GM21723 (cell line): ENCODE measurements around the gene UBL4B.

ENCODE experiments used
- ATAC-seq: cut with Tn5 transposase; IDR thresholded peaks from one replicate; pipeline ENCODE4 v1.9.1; 2021; ENCODE audit warnings: mild to moderate bottlenecking, moderate library complexity; ENCODE audit not compliant: unreplicated experiment

The UBL4B gene

DNA sequence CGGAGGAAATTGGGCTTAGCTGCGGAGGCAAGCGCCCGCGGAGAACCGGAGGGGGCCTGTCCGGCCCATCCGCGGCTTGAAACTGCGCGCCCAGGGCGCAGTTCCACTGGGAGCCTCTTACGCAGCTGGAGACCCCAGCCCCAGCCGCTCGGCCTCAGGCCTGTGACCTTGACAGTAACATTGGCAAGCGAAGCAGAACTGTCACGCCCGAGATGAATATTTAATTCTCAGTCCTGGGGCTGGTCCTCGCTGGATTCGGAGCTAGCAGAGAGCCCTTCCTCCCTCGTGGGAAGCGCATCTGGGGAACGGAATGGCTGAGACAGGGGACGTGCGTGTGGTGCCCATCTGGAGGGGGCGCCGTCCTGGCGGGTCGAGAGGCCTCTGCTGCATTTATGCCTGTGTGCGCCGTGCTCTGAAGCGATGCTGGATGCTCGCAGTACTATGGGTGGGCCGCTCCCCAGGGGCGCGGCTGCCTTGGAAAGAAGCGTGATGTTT, 39.0 kb downstream of the UBL4B start:
- ATAC-seq = no peak

DNA sequence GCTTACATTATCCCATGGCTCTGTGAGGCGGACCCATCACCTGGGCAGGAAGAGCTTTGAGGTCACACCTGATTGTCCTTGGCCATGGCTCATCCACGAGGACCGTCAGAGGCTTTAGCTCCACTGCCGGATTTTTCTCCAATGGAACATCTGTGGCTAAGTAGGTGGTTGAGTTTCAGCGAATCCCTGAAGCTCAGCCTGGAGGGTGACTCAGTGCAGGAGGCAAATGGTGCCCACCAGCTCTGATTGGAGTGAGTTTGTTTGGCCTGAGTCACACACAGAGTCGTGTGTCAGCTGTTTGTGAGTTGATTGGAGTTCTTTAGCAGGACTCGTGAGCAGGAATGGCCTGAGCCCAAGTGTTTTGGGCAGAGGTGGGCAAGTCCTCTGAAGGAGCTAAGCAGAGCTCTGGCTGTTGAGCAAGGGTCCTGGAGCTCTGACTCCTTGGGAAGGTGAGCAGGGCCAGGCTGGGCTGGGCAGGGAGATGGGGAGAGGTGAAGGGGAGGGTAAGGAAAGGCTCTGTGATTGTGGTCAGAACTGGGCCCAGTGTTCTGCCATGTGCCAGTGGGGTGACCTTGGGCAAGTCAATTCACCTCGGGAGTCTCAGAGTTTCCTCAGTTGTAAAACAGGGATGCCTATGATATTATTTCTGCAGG, 40.0 kb downstream of the UBL4B start:
- no peak for ATAC-seq

DNA sequence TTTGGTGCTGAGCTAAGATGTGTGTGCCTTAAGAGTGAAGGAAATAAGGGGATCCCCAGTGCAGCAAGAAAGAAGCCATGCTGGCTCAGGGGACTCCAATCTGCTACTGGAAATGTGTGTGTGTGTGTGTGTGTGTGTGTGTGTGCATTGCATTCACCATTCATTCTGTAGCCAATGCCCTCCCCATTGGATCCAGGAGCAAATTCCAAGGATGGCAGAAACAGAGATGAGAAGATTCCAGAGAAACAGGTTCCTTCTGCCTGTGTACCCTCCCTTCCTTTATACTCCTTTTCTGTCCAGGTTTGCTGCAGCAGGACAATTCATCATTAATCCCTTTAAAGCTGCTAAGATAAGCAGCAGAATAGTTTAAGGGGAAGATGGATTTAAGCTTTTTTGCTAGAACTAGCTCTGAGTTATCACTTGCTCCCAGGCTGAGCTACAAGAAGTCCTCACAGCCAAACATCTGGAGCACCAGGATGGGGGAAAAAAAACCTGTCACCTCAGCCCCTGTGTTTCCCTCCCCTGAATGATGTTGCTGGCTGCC, 41.2 kb downstream of the UBL4B start:
- ATAC-seq = no peak

DNA sequence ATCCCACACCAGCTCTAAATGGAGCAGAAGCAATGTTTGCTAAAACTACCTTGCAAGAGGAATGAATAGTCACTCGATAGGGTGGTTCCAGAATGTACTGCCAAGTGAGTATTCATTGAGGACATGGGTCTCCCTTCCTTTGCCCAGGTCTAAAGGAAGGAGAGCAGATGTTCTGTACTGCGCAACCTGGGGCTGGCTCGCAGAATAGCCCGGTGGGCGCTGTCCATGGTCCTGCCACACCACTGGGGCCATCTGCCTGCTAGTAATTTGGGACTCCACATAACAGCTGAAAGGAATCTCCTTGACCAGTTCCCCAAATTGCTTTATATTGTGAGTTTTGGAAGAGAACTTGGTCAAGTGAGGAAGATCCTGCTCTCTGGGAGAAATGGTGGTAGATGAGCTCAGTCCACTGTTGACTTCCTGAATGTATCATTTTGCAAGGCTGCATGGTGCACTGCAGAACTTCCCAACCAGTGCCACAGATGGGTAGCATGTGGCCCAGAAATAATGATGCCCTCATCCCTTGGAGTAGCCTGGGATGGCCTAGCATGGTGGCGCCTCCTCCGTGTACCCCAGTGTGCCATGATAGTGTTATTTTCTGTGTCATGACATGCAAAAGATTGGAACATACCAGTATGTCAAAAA, 43.8 kb downstream of the UBL4B start:
- ATAC-seq = no peak

DNA sequence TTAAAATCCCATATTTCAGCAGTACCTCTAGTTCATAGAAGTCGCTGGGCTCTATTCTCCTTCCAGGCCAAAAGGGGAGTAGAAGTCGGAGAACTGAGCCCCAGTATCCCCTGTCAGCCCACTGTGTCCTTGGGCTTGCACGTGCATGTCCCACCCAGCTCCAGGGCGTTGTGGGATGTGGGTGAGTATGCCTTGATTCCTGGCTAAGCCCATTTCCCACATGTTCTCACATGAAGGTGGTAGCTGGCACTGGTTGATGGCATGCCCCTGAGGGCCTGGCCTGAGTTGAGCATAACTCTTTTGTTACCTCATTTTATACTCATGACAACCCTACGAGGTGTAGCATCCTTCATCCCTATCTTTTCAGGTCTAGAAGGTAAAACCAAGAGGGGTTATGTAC, 46.0 kb downstream of the UBL4B start:
- no peak for ATAC-seq

DNA sequence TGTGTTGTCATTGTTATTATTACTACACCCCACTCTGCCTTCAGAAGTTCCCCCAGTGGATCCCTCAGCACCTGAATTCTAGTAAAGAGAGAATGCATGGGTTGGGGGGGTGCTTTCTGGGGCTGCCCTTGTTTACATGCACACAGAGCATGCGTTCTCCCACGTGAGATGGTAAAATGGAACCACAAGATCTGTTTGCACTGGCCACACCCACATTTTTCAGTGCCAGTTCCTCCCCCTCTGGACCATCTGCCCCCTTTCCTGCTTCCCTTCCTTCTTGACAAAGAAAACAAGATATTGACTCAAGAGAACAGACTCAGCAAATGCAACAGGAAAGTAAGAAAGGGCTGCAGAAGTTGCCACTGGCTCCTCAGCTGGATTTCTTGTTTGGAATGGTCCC, 46.9 kb downstream of the UBL4B start:
- ATAC-seq = no peak

DNA sequence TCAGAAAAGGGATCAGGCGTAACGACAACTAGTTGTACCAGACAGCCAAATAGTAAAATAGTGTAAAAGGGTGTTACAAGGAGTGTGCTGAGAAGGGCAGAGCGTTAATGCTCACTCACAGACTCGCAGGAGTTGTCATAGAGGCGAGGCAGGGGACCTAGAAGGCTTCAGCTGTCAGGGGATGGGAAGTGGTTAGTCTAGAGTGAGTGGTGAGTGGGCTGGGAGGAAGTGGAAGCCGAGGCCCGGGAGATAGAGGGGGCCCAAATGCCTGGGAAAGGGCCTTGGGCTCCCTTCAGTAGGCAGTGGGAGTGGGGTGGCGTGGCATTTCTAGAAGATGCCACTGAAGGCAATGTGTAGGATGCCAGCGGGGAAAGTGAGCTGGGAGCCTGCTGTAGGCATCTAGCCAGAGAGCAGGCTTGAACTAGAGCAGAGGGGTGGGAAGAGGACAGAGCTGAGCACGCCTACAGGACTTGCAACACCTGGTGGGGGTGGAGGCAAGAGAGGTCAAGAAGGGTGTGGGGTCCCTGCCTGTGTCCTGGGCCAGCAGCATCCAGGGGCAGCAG, 48.4 kb downstream of the UBL4B start:
- ATAC-seq = no peak

DNA sequence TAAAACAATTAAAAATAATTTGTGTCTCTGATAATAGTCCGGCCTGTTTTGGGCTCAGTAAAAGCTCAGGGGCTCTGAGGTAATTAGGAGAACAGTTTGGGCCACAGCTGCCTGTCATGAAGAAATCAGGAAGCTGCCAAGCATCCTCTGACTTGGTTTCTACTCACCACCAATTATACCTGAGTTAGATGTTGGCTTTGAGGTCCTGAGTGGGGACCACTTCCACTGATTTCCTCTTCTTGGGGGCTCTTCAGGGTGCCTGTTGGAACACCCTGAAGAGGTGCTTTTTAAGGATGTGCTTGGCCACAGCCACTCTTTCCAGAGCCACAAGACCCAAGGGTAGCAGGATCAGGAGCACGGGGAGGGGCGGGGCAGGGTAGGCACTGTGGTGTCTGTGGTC, 48.9 kb downstream of the UBL4B start:
- no peak for ATAC-seq

DNA sequence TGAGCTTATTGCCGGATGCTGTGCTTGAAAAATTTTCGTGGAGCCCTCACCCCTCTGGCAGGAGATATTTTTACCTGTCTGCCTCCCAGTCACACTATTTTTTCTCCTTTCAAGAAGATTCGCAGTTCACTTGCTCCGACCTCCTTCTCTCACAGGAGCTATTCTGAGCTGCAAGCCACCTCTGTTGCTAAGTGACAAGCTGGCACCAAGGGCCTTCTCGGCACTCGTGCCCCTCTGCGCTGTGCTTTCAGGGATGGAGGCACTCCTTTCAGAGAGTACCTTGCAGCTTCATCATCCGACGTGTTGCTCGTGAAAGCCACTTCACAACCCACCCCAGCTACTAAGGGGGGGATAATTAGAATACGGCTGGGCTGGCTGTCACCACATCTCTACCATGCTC, 49.6 kb downstream of the UBL4B start:
- no peak for ATAC-seq
